HepG2 (cell line): ENCODE measurements around the gene DNPEP.

Source experiments
- CHD4 ChIP-seq: fragments of 200-600 bp; sonication (generic); IDR thresholded peaks from 2 replicates; pipeline ENCODE4 v1.7.0; 2017; ENCODE audit warnings: mild to moderate bottlenecking, low read length, borderline replicate concordance
- EZH2 ChIP-seq: conservative IDR thresholded peaks from 2 replicates; pipeline ENCODE4 v1.6.1; 2012; ENCODE audit warnings: mild to moderate bottlenecking, low read depth, low read length, moderate library complexity
- HNF4A ChIP-seq: sonication (generic); formaldehyde crosslinking; IDR thresholded peaks from 2 replicates; pipeline ENCODE4 v1.4.0; 2020; ENCODE audit warnings: missing genetic modification reagents
- POLR2A ChIP-seq, 2 experiments: IDR thresholded peaks; 2 replicates each; pipeline ENCODE4 v1.6.1; 2011; ENCODE audit warnings: low read depth in 2 of 2, low read length in 2 of 2, mild to moderate bottlenecking in 1 of 2, moderate library complexity in 1 of 2; ENCODE audit not compliant: insufficient read depth in 1 of 2
- PTBP1 ChIP-seq: fragments of 200-400 bp; formaldehyde crosslinking; IDR thresholded peaks from 2 replicates; pipeline ENCODE4 v1.6.1; 2018; ENCODE audit warnings: low read length, low read depth; ENCODE audit not compliant: poor library complexity, severe bottlenecking
- RXRA ChIP-seq: sonication (generic); formaldehyde crosslinking; IDR thresholded peaks from 2 replicates; pipeline ENCODE4 v1.5.1; 2020; ENCODE audit warnings: missing genetic modification reagents
- SUZ12 ChIP-seq: fragments of 150-350 bp; IDR thresholded peaks from 2 replicates; pipeline ENCODE4 v1.6.1; 2014; ENCODE audit warnings: low read depth, low read length
- ZBTB8A ChIP-seq: sonication (generic); formaldehyde crosslinking; IDR thresholded peaks from 2 replicates; pipeline ENCODE4 v1.4.0; 2020; ENCODE audit warnings: mild to moderate bottlenecking, low read depth, missing genetic modification reagents, borderline replicate concordance
- TF ChIP-seq, protein P1 (sequence below): sonication (generic); formaldehyde crosslinking; IDR thresholded peaks from 2 replicates; pipeline ENCODE4 v1.8.0; 2022; ENCODE audit warnings: missing genetic modification reagents, mild to moderate bottlenecking, moderate library complexity, borderline replicate concordance
- TF ChIP-seq, protein P2 (sequence below): IDR thresholded peaks from 2 replicates; pipeline ENCODE4 v1.6.1; 2012; ENCODE audit warnings: inconsistent platforms
- TF ChIP-seq, protein P3 (sequence below): sonication (generic); formaldehyde crosslinking; IDR thresholded peaks from 2 replicates; pipeline ENCODE4 v1.5.0; 2020; ENCODE audit warnings: mild to moderate bottlenecking, missing genetic modification reagents
- TF ChIP-seq, protein P4 (sequence below): sonication (generic); formaldehyde crosslinking; IDR thresholded peaks from 2 replicates; pipeline ENCODE4 v1.5.0; 2020; ENCODE audit warnings: mild to moderate bottlenecking, missing genetic modification reagents, moderate library complexity

DNA sequence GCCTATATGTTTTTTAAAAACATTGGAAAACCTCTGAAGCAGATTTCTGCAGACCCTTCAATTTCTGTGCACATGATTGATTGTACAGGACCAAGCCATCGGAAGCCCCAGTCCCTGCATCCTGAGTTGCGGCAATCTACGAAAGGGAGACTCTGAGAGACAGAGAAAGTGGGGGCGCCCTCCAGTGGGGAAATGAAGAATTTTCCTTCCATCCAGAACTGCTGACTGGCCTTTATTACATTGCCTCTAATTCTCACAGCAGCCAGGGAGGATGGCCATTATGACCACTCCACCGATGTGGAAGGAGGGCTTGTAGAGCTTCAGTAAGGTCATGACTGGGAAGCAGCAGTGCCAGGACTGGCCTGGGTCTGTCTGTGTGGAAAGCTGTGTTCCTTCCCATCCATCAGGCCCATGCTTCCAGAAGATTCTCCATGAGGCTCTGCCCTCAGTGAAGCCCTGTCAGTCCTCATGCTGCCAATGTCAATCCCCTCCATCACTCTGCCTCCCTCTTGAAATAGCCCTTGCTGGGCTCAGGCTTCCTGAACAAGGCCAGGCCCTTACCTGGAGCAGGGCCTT is 35.2 kb downstream of the DNPEP start:
- no peak for TF ChIP-seq SUZ12
- peak; percentile 42; the same call in 1 of the 2 replicates for TF ChIP-seq EZH2
- TF ChIP-seq RXRA (CRISPR knock-in tag), result no peak
- TF ChIP-seq HNF4A, result no peak
- TF ChIP-seq ZBTB8A (CRISPR knock-in tag), result no peak
- TF ChIP-seq, protein P1, sequence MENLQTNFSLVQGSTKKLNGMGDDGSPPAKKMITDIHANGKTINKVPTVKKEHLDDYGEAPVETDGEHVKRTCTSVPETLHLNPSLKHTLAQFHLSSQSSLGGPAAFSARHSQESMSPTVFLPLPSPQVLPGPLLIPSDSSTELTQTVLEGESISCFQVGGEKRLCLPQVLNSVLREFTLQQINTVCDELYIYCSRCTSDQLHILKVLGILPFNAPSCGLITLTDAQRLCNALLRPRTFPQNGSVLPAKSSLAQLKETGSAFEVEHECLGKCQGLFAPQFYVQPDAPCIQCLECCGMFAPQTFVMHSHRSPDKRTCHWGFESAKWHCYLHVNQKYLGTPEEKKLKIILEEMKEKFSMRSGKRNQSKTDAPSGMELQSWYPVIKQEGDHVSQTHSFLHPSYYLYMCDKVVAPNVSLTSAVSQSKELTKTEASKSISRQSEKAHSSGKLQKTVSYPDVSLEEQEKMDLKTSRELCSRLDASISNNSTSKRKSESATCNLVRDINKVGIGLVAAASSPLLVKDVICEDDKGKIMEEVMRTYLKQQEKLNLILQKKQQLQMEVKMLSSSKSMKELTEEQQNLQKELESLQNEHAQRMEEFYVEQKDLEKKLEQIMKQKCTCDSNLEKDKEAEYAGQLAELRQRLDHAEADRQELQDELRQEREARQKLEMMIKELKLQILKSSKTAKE (CRISPR knock-in tag), result no peak
- TF ChIP-seq CHD4, result no peak
- TF ChIP-seq POLR2A (IDR thresholded peaks at IDR 0.05; ENCODE audit: insufficient read depth in 1 of 2, low read depth in 2 of 2, low read length in 2 of 2), result no peak
- TF ChIP-seq, protein P2, sequence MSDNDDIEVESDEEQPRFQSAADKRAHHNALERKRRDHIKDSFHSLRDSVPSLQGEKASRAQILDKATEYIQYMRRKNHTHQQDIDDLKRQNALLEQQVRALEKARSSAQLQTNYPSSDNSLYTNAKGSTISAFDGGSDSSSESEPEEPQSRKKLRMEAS, result no peak
- TF ChIP-seq, protein P3, sequence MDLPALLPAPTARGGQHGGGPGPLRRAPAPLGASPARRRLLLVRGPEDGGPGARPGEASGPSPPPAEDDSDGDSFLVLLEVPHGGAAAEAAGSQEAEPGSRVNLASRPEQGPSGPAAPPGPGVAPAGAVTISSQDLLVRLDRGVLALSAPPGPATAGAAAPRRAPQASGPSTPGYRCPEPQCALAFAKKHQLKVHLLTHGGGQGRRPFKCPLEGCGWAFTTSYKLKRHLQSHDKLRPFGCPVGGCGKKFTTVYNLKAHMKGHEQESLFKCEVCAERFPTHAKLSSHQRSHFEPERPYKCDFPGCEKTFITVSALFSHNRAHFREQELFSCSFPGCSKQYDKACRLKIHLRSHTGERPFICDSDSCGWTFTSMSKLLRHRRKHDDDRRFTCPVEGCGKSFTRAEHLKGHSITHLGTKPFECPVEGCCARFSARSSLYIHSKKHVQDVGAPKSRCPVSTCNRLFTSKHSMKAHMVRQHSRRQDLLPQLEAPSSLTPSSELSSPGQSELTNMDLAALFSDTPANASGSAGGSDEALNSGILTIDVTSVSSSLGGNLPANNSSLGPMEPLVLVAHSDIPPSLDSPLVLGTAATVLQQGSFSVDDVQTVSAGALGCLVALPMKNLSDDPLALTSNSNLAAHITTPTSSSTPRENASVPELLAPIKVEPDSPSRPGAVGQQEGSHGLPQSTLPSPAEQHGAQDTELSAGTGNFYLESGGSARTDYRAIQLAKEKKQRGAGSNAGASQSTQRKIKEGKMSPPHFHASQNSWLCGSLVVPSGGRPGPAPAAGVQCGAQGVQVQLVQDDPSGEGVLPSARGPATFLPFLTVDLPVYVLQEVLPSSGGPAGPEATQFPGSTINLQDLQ, result no peak
- TF ChIP-seq, protein P4, sequence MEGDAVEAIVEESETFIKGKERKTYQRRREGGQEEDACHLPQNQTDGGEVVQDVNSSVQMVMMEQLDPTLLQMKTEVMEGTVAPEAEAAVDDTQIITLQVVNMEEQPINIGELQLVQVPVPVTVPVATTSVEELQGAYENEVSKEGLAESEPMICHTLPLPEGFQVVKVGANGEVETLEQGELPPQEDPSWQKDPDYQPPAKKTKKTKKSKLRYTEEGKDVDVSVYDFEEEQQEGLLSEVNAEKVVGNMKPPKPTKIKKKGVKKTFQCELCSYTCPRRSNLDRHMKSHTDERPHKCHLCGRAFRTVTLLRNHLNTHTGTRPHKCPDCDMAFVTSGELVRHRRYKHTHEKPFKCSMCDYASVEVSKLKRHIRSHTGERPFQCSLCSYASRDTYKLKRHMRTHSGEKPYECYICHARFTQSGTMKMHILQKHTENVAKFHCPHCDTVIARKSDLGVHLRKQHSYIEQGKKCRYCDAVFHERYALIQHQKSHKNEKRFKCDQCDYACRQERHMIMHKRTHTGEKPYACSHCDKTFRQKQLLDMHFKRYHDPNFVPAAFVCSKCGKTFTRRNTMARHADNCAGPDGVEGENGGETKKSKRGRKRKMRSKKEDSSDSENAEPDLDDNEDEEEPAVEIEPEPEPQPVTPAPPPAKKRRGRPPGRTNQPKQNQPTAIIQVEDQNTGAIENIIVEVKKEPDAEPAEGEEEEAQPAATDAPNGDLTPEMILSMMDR (CRISPR knock-in tag), result peak; percentile 73
- no peak for TF ChIP-seq PTBP1
